Neural progenitor cell (in vitro differentiated cells): ENCODE data around the gene SCAF8. TPM values are rescaled to one million over a fixed set of nuclear protein-coding genes. Genes with fewer than 3 reads are reported as not detected.
A peak's percentile ranks its signal among the peaks of the same experiment; 100 is the strongest.

Experiments
- DNase-seq: peaks from one replicate; pipeline ENCODE4 v3.0.0-alpha.2; 2016; ENCODE audit warnings: low spot score
- H2AFZ ChIP-seq: fragments of 200-600 bp; sonication (generic); replicated peaks from 2 replicates; pipeline ENCODE4 v1.6.1; 2016; ENCODE audit warnings: antibody characterized with exemption
- H3F3A ChIP-seq: fragments of 200-600 bp; sonication (generic); 2 replicates; pipeline ENCODE4 v1.6.1; 2016; ENCODE audit warnings: antibody characterized with exemption, low read depth
- H3K27ac ChIP-seq: fragments of 200-600 bp; sonication (generic); 2 replicates; pipeline ENCODE4 v1.5.1; 2016; ENCODE audit warnings: mild to moderate bottlenecking
- H3K27me3 ChIP-seq: fragments of 200-600 bp; sonication (generic); 2 replicates; pipeline ENCODE4 v1.6.1; 2016; ENCODE audit warnings: mild to moderate bottlenecking, moderate library complexity
- H3K36me3 ChIP-seq: fragments of 200-600 bp; sonication (generic); 2 replicates; pipeline ENCODE4 v1.5.1; 2016
- H3K4me1 ChIP-seq: fragments of 200-600 bp; sonication (generic); 2 replicates; pipeline ENCODE4 v1.6.1; 2016; ENCODE audit warnings: mixed run types
- H3K4me2 ChIP-seq: fragments of 200-600 bp; sonication (generic); 2 replicates; pipeline ENCODE4 v1.6.1; 2016
- H3K4me3 ChIP-seq: fragments of 200-600 bp; sonication (generic); 2 replicates; pipeline ENCODE4 v1.5.1; 2016
- H3K79me2 ChIP-seq: fragments of 200-600 bp; sonication (generic); 2 replicates; pipeline ENCODE4 v1.6.1; 2016; ENCODE audit warnings: low read depth
- H3K9ac ChIP-seq: fragments of 200-600 bp; sonication (generic); 2 replicates; pipeline ENCODE4 v1.6.1; 2016
- H3K9me3 ChIP-seq: fragments of 200-600 bp; sonication (generic); 2 replicates; pipeline ENCODE4 v1.5.1; 2016; ENCODE audit warnings: low read depth
- H4K20me1 ChIP-seq: fragments of 200-600 bp; sonication (generic); 2 replicates; pipeline ENCODE4 v1.6.1; 2016; ENCODE audit warnings: low read depth
- H3K27ac Mint-ChIP-seq: 3 replicates; pipeline ENCODE4 v1.8.0; 2021; ENCODE audit warnings: mixed read lengths
- H3K27me3 Mint-ChIP-seq: 2 replicates; pipeline ENCODE4 v1.8.0; 2022; ENCODE audit warnings: low read depth, mild to moderate bottlenecking, inconsistent platforms, moderate library complexity, mixed read lengths; ENCODE audit not compliant: insufficient read depth
- H3K36me3 Mint-ChIP-seq: 3 replicates; pipeline ENCODE4 v1.8.0; 2021; ENCODE audit warnings: mixed read lengths
- H3K4me1 Mint-ChIP-seq: 3 replicates; pipeline ENCODE4 v1.8.0; 2021; ENCODE audit warnings: mixed read lengths
- H3K4me3 Mint-ChIP-seq: 3 replicates; pipeline ENCODE4 v1.8.0; 2021; ENCODE audit warnings: mild to moderate bottlenecking, moderate library complexity, mixed read lengths
- H3K9me3 Mint-ChIP-seq: 3 replicates; pipeline ENCODE4 v1.8.0; 2020; ENCODE audit warnings: mixed read lengths
- EZH2 ChIP-seq: fragments of 200-600 bp; sonication (generic); IDR thresholded peaks from 2 replicates; pipeline ENCODE4 v1.6.1; 2017; ENCODE audit warnings: antibody characterized with exemption, mild to moderate bottlenecking, moderate library complexity
- EZH2phosphoT487 ChIP-seq: fragments of 200-600 bp; sonication (generic); IDR thresholded peaks from 2 replicates; pipeline ENCODE4 v1.6.1; 2017; ENCODE audit warnings: antibody characterized with exemption
- total RNA-seq: library from RNA; depleted of rRNA; stranded (reverse); fragments of >200 nt; gene quantifications from 2 replicates; pipeline ENCODE4 v1.2.3, GENCODE V29; 2015; ENCODE audit warnings: low replicate concordance
- TF ChIP-seq, protein P1 (sequence below): fragments of 200-600 bp; sonication (generic); IDR thresholded peaks from 2 replicates; pipeline ENCODE4 v1.5.1; 2017; ENCODE audit warnings: antibody characterized with exemption, mild to moderate bottlenecking

SCAF8 gene
- total RNA-seq, 1 donor from 2014 or later: 62.1 TPM

DNA sequence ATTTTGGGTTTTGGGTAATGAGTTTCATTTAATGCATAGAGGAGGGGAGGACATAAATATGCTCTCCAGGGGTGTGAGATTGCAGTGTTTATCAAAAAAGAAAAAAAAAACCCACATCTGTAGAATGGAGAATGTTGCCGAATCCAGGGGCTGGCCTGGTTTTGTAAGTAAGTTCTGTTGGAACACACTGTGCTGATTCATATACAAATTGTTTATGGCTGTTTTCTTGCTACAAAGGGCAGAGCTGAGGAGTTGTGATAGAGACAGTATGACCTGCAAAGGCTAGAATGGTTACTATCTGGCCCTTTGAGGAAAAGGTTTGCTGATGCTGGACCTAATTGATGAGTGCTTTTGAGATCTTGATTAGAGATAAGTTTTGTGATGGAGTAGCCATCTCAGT is 30.4 kb downstream of the SCAF8 start:
- H3K9ac ChIP-seq: no peak overlapping the region
- H3K4me3 Mint-ChIP-seq: no peak overlapping the region
- peaks cover 24% of the 10 kb centered on the region for H3K4me1 Mint-ChIP-seq
- H3K4me1 ChIP-seq: peaks cover 41% of the 10 kb centered on the region
- H3K9me3 ChIP-seq: no peaks in the 10 kb centered on the region
- peaks cover 33% of the 10 kb centered on the region for H3K36me3 Mint-ChIP-seq
- H3K4me2 ChIP-seq: no peak overlapping the region
- no peaks in the 10 kb centered on the region for H3K27me3 ChIP-seq
- TF ChIP-seq, protein P1, sequence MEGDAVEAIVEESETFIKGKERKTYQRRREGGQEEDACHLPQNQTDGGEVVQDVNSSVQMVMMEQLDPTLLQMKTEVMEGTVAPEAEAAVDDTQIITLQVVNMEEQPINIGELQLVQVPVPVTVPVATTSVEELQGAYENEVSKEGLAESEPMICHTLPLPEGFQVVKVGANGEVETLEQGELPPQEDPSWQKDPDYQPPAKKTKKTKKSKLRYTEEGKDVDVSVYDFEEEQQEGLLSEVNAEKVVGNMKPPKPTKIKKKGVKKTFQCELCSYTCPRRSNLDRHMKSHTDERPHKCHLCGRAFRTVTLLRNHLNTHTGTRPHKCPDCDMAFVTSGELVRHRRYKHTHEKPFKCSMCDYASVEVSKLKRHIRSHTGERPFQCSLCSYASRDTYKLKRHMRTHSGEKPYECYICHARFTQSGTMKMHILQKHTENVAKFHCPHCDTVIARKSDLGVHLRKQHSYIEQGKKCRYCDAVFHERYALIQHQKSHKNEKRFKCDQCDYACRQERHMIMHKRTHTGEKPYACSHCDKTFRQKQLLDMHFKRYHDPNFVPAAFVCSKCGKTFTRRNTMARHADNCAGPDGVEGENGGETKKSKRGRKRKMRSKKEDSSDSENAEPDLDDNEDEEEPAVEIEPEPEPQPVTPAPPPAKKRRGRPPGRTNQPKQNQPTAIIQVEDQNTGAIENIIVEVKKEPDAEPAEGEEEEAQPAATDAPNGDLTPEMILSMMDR: no peak
- no peak for TF ChIP-seq EZH2phosphoT487
- H3K27me3 Mint-ChIP-seq: peaks cover 4% of the 10 kb centered on the region
- H3K9me3 Mint-ChIP-seq: peaks cover 22% of the 10 kb centered on the region
- H3K27ac ChIP-seq: no peak overlapping the region
- peaks cover 100% of the 10 kb centered on the region for H3K79me2 ChIP-seq
- H3K27ac Mint-ChIP-seq: no peak overlapping the region
- DNase-seq: no peak
- H2AFZ ChIP-seq: no peak overlapping the region
- H3K36me3 ChIP-seq: no peaks in the 10 kb centered on the region
- H3F3A ChIP-seq: peaks cover 10% of the 10 kb centered on the region
- no peak overlapping the region for H3K4me3 ChIP-seq
- peaks cover 68% of the 10 kb centered on the region for H4K20me1 ChIP-seq

DNA sequence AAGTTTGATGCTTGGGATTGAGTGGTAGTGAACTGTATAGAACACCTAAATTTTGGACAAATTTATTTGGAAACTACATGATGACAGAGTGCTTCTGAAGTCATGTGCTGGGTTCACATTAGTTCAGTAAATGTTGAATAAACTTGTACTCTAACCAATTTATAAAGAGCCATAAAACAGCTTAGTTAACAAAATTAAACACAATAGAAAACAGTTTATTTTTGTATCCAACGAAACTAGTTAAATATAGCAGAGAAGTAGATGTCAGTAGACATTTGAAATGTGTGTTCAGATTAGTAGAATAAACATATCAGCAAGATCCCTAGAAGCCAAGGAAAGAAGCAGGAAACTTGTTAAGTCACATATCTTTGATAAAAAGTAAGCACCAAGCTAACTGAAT is 32.1 kb downstream of the SCAF8 start:
- Histone ChIP-seq H3K27me3 (no peaks in the 10 kb centered on the region), H3K27ac (no peak overlapping the region), H3K4me2 (no peak overlapping the region), H3K4me1 (peaks cover 37% of the 10 kb centered on the region), H3K36me3 (no peaks in the 10 kb centered on the region), H3K4me3 (no peak overlapping the region), H4K20me1 (peaks cover 79% of the 10 kb centered on the region), H2AFZ (no peak overlapping the region), H3K9me3 (no peaks in the 10 kb centered on the region), H3F3A (peaks cover 8% of the 10 kb centered on the region), H3K9ac (no peak overlapping the region), H3K79me2 (peaks cover 100% of the 10 kb centered on the region)
- peaks cover 38% of the 10 kb centered on the region for H3K36me3 Mint-ChIP-seq
- H3K27ac Mint-ChIP-seq: no peak overlapping the region
- TF ChIP-seq EZH2: no peak
- no peak for TF ChIP-seq EZH2phosphoT487
- TF ChIP-seq, protein P1: no peak
- H3K9me3 Mint-ChIP-seq: peaks cover 17% of the 10 kb centered on the region
- H3K4me3 Mint-ChIP-seq: no peak overlapping the region
- no peak for DNase-seq
- H3K27me3 Mint-ChIP-seq: peaks cover 3% of the 10 kb centered on the region
- H3K4me1 Mint-ChIP-seq: peaks cover 27% of the 10 kb centered on the region

DNA sequence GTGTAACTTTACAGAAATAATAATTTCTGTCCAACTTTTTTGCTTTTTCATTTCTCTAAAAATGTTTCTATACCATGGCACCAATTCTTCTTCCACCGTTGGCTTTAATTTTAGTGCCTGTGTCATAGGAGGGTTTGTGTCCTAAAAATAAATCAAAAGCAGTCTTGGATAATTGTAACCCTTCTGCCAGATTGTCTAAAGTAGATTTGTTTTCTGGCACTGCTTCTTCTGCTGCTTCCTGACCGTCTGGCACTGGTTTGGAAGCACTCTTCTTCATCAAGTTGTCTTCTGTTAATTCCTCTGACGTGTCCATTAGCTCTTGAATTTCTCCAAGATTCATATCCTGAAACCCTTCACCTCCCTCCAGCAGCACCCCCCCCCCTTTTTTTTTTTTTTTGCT is 33.1 kb downstream of the SCAF8 start:
- H3K4me1 Mint-ChIP-seq: peaks cover 27% of the 10 kb centered on the region
- peaks cover 15% of the 10 kb centered on the region for H3K9me3 Mint-ChIP-seq
- Histone ChIP-seq H3K9ac (no peak overlapping the region), H3K4me2 (peak overlapping the region; percentile 59), H3F3A (peaks cover 8% of the 10 kb centered on the region), H3K4me1 (peaks cover 37% of the 10 kb centered on the region), H2AFZ (no peak overlapping the region), H3K27ac (peak overlapping the region; percentile 20), H3K4me3 (peak overlapping the region; percentile 5), H3K79me2 (peaks cover 100% of the 10 kb centered on the region), H3K27me3 (no peaks in the 10 kb centered on the region), H3K36me3 (no peaks in the 10 kb centered on the region), H3K9me3 (no peaks in the 10 kb centered on the region), H4K20me1 (peaks cover 89% of the 10 kb centered on the region)
- TF ChIP-seq, protein P1: no peak
- TF ChIP-seq EZH2 (no peak), EZH2phosphoT487 (no peak)
- H3K36me3 Mint-ChIP-seq: peaks cover 39% of the 10 kb centered on the region
- H3K27ac Mint-ChIP-seq: no peak overlapping the region
- H3K4me3 Mint-ChIP-seq: no peak overlapping the region
- DNase-seq: no peak
- peaks cover 3% of the 10 kb centered on the region for H3K27me3 Mint-ChIP-seq
